Hepatocyte (in vitro differentiated cells): Measurements from ENCODE around the gene OSGIN1.

Experiments
- EZH2 ChIP-seq: fragments of 200-600 bp; sonication (generic); IDR thresholded peaks from 2 replicates; pipeline ENCODE4 v1.6.1; 2016; ENCODE audit warnings: antibody characterized with exemption, mild to moderate bottlenecking, borderline replicate concordance
- EZH2phosphoT487 ChIP-seq: fragments of 200-600 bp; sonication (generic); IDR thresholded peaks from one replicate; pipeline ENCODE4 v1.6.1; 2018; ENCODE audit warnings: antibody characterized with exemption, mild to moderate bottlenecking, low read depth, moderate library complexity; ENCODE audit not compliant: unreplicated experiment, severe bottlenecking
- TF ChIP-seq, protein P1 (sequence below): fragments of 200-600 bp; sonication (generic); IDR thresholded peaks from 2 replicates; pipeline ENCODE4 v1.5.1; 2016; ENCODE audit warnings: antibody characterized with exemption, mild to moderate bottlenecking; ENCODE audit not compliant: poor library complexity

DNA sequence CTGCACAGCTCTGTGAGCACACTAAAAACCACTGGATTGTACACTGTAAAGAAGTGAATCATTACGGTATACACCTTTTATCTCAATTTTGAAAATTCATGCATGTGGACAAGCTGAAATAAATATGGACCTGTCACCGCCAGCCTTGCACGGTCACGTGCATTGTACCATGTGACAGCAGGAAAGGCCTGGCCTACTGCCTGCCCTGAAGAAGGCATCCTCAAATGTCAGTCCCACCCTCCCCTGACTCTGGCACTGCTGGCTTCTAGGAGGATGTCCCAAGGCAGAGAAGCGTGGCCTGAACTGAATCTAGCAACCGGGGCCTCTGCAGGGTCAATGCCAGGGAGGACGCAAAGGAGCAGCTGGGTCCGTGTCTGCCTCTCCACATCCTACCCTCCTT is 54.9 kb downstream of the OSGIN1 start:
- TF ChIP-seq, protein P1, sequence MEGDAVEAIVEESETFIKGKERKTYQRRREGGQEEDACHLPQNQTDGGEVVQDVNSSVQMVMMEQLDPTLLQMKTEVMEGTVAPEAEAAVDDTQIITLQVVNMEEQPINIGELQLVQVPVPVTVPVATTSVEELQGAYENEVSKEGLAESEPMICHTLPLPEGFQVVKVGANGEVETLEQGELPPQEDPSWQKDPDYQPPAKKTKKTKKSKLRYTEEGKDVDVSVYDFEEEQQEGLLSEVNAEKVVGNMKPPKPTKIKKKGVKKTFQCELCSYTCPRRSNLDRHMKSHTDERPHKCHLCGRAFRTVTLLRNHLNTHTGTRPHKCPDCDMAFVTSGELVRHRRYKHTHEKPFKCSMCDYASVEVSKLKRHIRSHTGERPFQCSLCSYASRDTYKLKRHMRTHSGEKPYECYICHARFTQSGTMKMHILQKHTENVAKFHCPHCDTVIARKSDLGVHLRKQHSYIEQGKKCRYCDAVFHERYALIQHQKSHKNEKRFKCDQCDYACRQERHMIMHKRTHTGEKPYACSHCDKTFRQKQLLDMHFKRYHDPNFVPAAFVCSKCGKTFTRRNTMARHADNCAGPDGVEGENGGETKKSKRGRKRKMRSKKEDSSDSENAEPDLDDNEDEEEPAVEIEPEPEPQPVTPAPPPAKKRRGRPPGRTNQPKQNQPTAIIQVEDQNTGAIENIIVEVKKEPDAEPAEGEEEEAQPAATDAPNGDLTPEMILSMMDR, result no peak
- TF ChIP-seq EZH2 (no peak), EZH2phosphoT487 (no peak)
